Activated CD8-positive, alpha-beta T cell treated with anti-CD3 and anti-CD28 coated beads for 36 hours (primary cell): ENCODE data around the gene CEBPG. TPM values are rescaled to one million over a fixed set of nuclear protein-coding genes. Genes with fewer than 3 reads are reported as not detected.

Experiments used
- ATAC-seq: fragments of 200-7000 bp; cut with Tn5 transposase; one replicate; pipeline ENCODE4 v1.10.0; 2021; ENCODE audit warnings: mild to moderate bottlenecking, moderate library complexity
- CTCF ChIA-PET: fragments of 350-600 bp; sonication (Branson Sonifier 250); formaldehyde crosslinking; loops from one replicate; lab custom pipeline; 2021; ENCODE audit warnings: antibody characterized with exemption; lab: Charles Lee
- POLR2A ChIA-PET: fragments of 350-600 bp; sonication (Branson Sonifier 250); formaldehyde crosslinking; loops from one replicate; lab custom pipeline; 2021; ENCODE audit warnings: antibody characterized with exemption; lab: Charles Lee
- DNase-seq: peaks from one replicate; pipeline ENCODE4 v3.0.0-alpha.2; 2020
- H3K27ac Mint-ChIP-seq: one replicate; pipeline ENCODE4 v1.8.0; 2021; ENCODE audit warnings: mild to moderate bottlenecking, mixed read lengths
- H3K27me3 Mint-ChIP-seq: one replicate; pipeline ENCODE4 v1.8.0; 2021; ENCODE audit warnings: mixed read lengths
- H3K36me3 Mint-ChIP-seq: one replicate; pipeline ENCODE4 v1.8.0; 2021; ENCODE audit warnings: low read depth, mixed read lengths
- H3K4me1 Mint-ChIP-seq: one replicate; pipeline ENCODE4 v1.8.0; 2021; ENCODE audit warnings: low read depth, mixed read lengths
- H3K4me3 Mint-ChIP-seq: one replicate; pipeline ENCODE4 v1.8.0; 2021; ENCODE audit warnings: mild to moderate bottlenecking, moderate library complexity, mixed read lengths
- H3K9me3 Mint-ChIP-seq: one replicate; pipeline ENCODE4 v1.8.0; 2021; ENCODE audit warnings: mixed read lengths
- CTCF ChIP-seq: fragments of 200-600 bp; IDR thresholded peaks from one replicate; pipeline ENCODE4 v1.8.0; 2022; ENCODE audit warnings: antibody characterized with exemption, mild to moderate bottlenecking
- intact Hi-C: fragments of 100-400 bp; cut with micrococcal nuclease; formaldehyde crosslinking; loops from one replicate; pipeline ENCODE4 v1.10.0; 2022
- total RNA-seq, 2 experiments: library from RNA; stranded (reverse); gene quantifications; one replicate each; pipeline ENCODE4 v1.2.3, GENCODE V29; 2021

The CEBPG gene
- total RNA-seq, 2 experiments from 2014 or later, result 28.3 to 30.1 TPM

GRCh38 chr19:33377586-33378475 lies 4.3 kb downstream of the CEBPG start:
- no peak for DNase-seq
- no peaks in the 10 kb centered on the region for H3K27me3 Mint-ChIP-seq
- no peak for TF ChIP-seq CTCF
- intact Hi-C loops, result no loop called here
- no peaks in the 10 kb centered on the region for H3K9me3 Mint-ChIP-seq
- H3K4me1 Mint-ChIP-seq, result peaks cover 60% of the 10 kb centered on the region
- peaks cover 47% of the 10 kb centered on the region for H3K36me3 Mint-ChIP-seq
- no peak overlapping the region for H3K4me3 Mint-ChIP-seq
- no peak overlapping the region for H3K27ac Mint-ChIP-seq
- POLR2A ChIA-PET, result interaction anchor here (1.0 to 2.2 kb wide), 4 partner anchors 10 to 167 kb away, joined by 3 to 5 read pairs (median 4); no protein-coding TSS in a partner anchor
- CTCF ChIA-PET, result interaction anchor here (1.1 to 1.5 kb wide), 4 partner anchors 28 to 400 kb away, joined by 3 to 7 read pairs (median 3); no protein-coding TSS in a partner anchor
- ATAC-seq, result no peak

GRCh38 chr19:33379151-33379829 lies 5.8 kb downstream of the CEBPG start:
- Mint-ChIP-seq H3K4me1 (peaks cover 57% of the 10 kb centered on the region), H3K4me3 (no peak overlapping the region), H3K27me3 (no peaks in the 10 kb centered on the region), H3K9me3 (no peaks in the 10 kb centered on the region), H3K36me3 (peaks cover 46% of the 10 kb centered on the region), H3K27ac (no peak overlapping the region)
- ChIA-PET POLR2A (interaction anchor here (0.6 to 1.2 kb wide), 2 partner anchors 67 to 137 kb away, joined by 3 read pairs; no protein-coding TSS in a partner anchor), CTCF (interaction anchor here (0.8 to 1.0 kb wide), 2 partner anchors 144 to 195 kb away, joined by 3 read pairs; no protein-coding TSS in a partner anchor)
- no peak for TF ChIP-seq CTCF
- ATAC-seq (no peak), DNase-seq (no peak)
- intact Hi-C loops, result no loop called here

GRCh38 chr19:33381101-33381500 lies 7.6 kb downstream of the CEBPG start:
- POLR2A ChIA-PET, result no interaction called here
- intact Hi-C loops, result no loop called here
- H3K36me3 Mint-ChIP-seq, result peaks cover 35% of the 10 kb centered on the region
- H3K27me3 Mint-ChIP-seq, result no peaks in the 10 kb centered on the region
- H3K4me3 Mint-ChIP-seq, result no peak overlapping the region
- H3K4me1 Mint-ChIP-seq, result peaks cover 43% of the 10 kb centered on the region
- TF ChIP-seq CTCF, result no peak
- CTCF ChIA-PET, result interaction anchor here (0.8 to 2.4 kb wide), 5 partner anchors 31 to 237 kb away, joined by 3 to 6 read pairs (median 4); no protein-coding TSS in a partner anchor
- no peaks in the 10 kb centered on the region for H3K9me3 Mint-ChIP-seq
- ATAC-seq (no peak), DNase-seq (no peak)
- H3K27ac Mint-ChIP-seq, result no peak overlapping the region

GRCh38 chr19:33382006-33382405 lies 8.5 kb downstream of the CEBPG start:
- CTCF ChIA-PET, result interaction anchor here (0.8 to 2.4 kb wide), 5 partner anchors 30 to 238 kb away, joined by 3 to 6 read pairs (median 4); no protein-coding TSS in a partner anchor

More at GRCh38 chr19:33382006-33382405, 8.5 kb downstream of the CEBPG start:
- peaks cover 34% of the 10 kb centered on the region for H3K4me1 Mint-ChIP-seq
- TF ChIP-seq CTCF, result no peak
- no peak overlapping the region for H3K4me3 Mint-ChIP-seq
- no peaks in the 10 kb centered on the region for H3K27me3 Mint-ChIP-seq
- intact Hi-C loops, result no loop called here
- ATAC-seq, result no peak
- peaks cover 30% of the 10 kb centered on the region for H3K36me3 Mint-ChIP-seq
- no peaks in the 10 kb centered on the region for H3K9me3 Mint-ChIP-seq
- DNase-seq, result no peak
- peak overlapping the region; percentile 45 for H3K27ac Mint-ChIP-seq
- POLR2A ChIA-PET, result interaction anchor here (0.5 to 1.2 kb wide), 3 partner anchors 8 to 114 kb away, joined by 3 read pairs; partner anchors contain the start of gene CEBPG
